Ascending aorta (tissue), 2 donors: ENCODE data around the gene ALDH7A1. TPM values are rescaled to one million over a fixed set of nuclear protein-coding genes. Genes with fewer than 3 reads are reported as not detected.
A peak's percentile ranks its signal among the peaks of the same experiment; 100 is the strongest.
"Not testable (repeated sequence)": the region's sequence is repeated elsewhere in the genome, so short reads cannot be mapped to it uniquely, and the experiment has no call there.

Experiments
- DNase-seq, 2 donors: peaks; one replicate each; pipeline ENCODE4 v3.0.0-alpha.2; 2019; ENCODE audit warnings: low spot score in 2 of 2
- H3K27ac ChIP-seq, 2 donors: fragments of 200-600 bp; sonication (generic); one replicate each; pipeline ENCODE4 v1.5.1; 2016 to 2017; ENCODE audit warnings: mild to moderate bottlenecking in 1 of 2
- H3K27me3 ChIP-seq: fragments of 200-600 bp; sonication (generic); one replicate; pipeline ENCODE4 v1.5.1; 2017
- H3K36me3 ChIP-seq, 2 donors: fragments of 200-600 bp; sonication (generic); one replicate each; pipeline ENCODE4 v1.5.1; 2016
- H3K4me1 ChIP-seq, 2 donors: fragments of 200-600 bp; sonication (generic); one replicate each; pipeline ENCODE4 v1.5.1; 2016 to 2017; ENCODE audit warnings: mild to moderate bottlenecking in 1 of 2
- H3K4me3 ChIP-seq, 2 donors: fragments of 200-600 bp; sonication (generic); one replicate each; pipeline ENCODE4 v1.5.1; 2016 to 2017; ENCODE audit warnings: mild to moderate bottlenecking in 1 of 2
- H3K9me3 ChIP-seq, 2 donors: fragments of 200-600 bp; sonication (generic); one replicate each; pipeline ENCODE4 v1.5.1; 2016
- intact Hi-C: fragments of 100-400 bp; cut with DNase I; formaldehyde crosslinking; loops from one replicate; pipeline ENCODE4 v1.15.1; 2023
- total RNA-seq: library from RNA; depleted of rRNA; stranded (reverse); fragments of >200 nt; gene quantifications from one replicate; pipeline ENCODE4 v1.1.0, GENCODE V29; 2016
- TF ChIP-seq, protein P1 (sequence below), 3 experiments: fragments of 200-600 bp in 2 of 3; fragments of 450-650 bp in 1 of 3; sonication (generic) in 2 of 3; IDR thresholded peaks; one replicate each; pipeline ENCODE4 v1.5.1; 2016 to 2019; ENCODE audit warnings: antibody characterized with exemption in 3 of 3, mild to moderate bottlenecking in 1 of 3, moderate library complexity in 1 of 3

The ALDH7A1 gene
- total RNA-seq, 1 donor from 2014 or later, result 1.4 TPM

DNA sequence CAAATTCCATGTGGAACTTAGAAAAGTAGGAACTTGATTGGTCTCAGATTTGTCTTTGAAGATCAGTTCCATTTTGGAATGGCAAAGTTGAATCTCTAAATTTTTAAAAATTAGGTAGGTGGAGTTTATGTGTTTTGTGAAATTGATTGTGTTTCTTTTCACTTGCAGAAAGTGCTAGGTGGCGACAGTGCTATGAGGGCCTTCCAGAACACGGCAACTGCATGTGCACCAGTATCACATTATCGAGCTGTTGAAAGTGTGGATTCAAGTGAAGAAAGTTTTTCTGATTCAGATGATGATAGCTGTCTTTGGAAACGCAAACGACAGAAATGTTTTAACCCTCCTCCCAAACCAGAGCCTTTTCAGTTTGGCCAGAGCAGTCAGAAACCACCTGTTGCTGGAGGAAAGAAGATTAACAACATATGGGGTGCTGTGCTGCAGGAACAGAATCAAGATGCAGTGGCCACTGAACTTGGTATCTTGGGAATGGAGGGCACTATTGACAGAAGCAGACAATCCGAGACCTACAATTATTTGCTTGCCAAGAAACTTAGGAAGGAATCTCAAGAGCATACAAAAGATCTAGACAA, 8.5 kb upstream of the ALDH7A1 start:
- intact Hi-C loops, result loop anchor here (5.0 kb wide), 1 partner anchor 66 kb away; no protein-coding TSS in a partner anchor
- TF ChIP-seq, protein P1, sequence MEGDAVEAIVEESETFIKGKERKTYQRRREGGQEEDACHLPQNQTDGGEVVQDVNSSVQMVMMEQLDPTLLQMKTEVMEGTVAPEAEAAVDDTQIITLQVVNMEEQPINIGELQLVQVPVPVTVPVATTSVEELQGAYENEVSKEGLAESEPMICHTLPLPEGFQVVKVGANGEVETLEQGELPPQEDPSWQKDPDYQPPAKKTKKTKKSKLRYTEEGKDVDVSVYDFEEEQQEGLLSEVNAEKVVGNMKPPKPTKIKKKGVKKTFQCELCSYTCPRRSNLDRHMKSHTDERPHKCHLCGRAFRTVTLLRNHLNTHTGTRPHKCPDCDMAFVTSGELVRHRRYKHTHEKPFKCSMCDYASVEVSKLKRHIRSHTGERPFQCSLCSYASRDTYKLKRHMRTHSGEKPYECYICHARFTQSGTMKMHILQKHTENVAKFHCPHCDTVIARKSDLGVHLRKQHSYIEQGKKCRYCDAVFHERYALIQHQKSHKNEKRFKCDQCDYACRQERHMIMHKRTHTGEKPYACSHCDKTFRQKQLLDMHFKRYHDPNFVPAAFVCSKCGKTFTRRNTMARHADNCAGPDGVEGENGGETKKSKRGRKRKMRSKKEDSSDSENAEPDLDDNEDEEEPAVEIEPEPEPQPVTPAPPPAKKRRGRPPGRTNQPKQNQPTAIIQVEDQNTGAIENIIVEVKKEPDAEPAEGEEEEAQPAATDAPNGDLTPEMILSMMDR (IDR thresholded peaks at IDR 0.05), result no peak
- Histone ChIP-seq H3K36me3 (peaks cover 21 to 34% of the 10 kb centered on the region in 2 donors), H3K9me3 (no peaks in the 10 kb centered on the region), H3K27me3 (no peaks in the 10 kb centered on the region), H3K4me1 (peaks cover 0 to 15% of the 10 kb centered on the region in 2 donors), H3K4me3 (no peak overlapping the region), H3K27ac (no peak overlapping the region)
- DNase-seq, result no peak

- DNase-seq, result peak; percentile 18 to 85
Observed at GRCh38 chr5:126600631-126601511, 5.9 kb upstream of the ALDH7A1 start, which contains the start of gene PHAX. Gene PHAX (plus strand): TSS chr5:126600947. CDS start chr5:126600963, 16 bp downstream.

DNA sequence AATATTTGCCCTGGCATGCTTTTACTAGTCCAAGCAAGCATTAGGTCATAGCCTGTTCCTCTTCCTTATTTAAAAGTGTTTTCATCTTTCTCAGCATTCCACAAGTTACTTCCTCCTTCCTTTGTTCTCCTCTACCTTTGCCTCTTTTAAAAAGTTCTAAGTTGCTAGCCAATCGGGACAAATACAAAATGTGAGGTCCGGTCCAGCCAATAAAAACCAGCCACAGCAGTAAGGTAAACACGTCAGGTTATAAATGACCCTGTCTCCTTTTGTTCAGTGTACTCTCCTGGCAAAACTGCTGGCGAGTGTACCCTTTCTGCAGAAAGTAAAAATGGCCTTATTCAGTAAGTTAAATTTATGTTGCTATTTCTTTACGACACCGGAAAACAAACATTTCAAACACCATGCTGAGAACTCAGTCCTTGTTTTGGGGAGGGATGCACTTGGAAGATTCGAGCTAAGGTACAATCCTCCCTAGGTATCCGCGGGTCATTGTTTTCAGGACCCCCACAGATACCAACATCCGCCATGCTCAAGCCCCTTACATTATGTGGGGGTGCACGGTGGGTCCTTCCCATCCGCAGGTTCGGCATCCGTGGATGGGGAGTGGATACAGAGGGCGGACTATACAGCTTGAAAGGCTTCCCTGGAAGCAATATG, 5.1 kb upstream of the ALDH7A1 start:
- not testable (repeated sequence) for H3K27me3 ChIP-seq, H3K9me3 ChIP-seq, DNase-seq
- H3K4me3 ChIP-seq, result peak overlapping the region; percentile 76 to 87
- intact Hi-C loops, result loop anchor here (2.0 to 5.0 kb wide), 3 partner anchors 63 to 261 kb away; partner anchors contain the start of gene LMNB1
- peaks cover 13 to 15% of the 10 kb centered on the region in 2 donors for H3K36me3 ChIP-seq
- H3K27ac ChIP-seq, result peak overlapping the region; percentile 75 to 80
- peaks cover 0 to 12% of the 10 kb centered on the region in 2 donors for H3K4me1 ChIP-seq

More at GRCh38 chr5:126600631-126601511, 5.9 kb upstream of the ALDH7A1 start, which contains the start of gene PHAX:
- peak within 1 kb of the TSS; percentile 76 to 87 for H3K4me3 ChIP-seq
- peaks cover 0 to 12% of the 10 kb centered on the region in 2 donors for H3K4me1 ChIP-seq
- intact Hi-C loops, result loop anchor here (2.0 to 5.0 kb wide), 2 partner anchors 64 to 262 kb away; no protein-coding TSS in a partner anchor
- H3K27me3 ChIP-seq, result no peaks in the 10 kb centered on the region
- TF ChIP-seq, protein P1 (IDR thresholded peaks at IDR 0.05), result peak; percentile 46 to 82 (median 74)
- no peaks in the 10 kb centered on the region for H3K9me3 ChIP-seq
- H3K27ac ChIP-seq, result peak within 1 kb of the TSS; percentile 75 to 80
- peaks cover 17 to 20% of the 10 kb centered on the region in 2 donors for H3K36me3 ChIP-seq

GRCh38 chr5:126599499-126599898, 4.5 kb upstream of the ALDH7A1 start:
- H3K4me3 ChIP-seq, result no peak overlapping the region
- no peaks in the 10 kb centered on the region for H3K27me3 ChIP-seq
- H3K27ac ChIP-seq, result no peak overlapping the region
- peaks cover 0 to 12% of the 10 kb centered on the region in 2 donors for H3K4me1 ChIP-seq
- intact Hi-C loops, result loop anchor here (5.0 kb wide), 1 partner anchor 178 kb away; the partner anchor contains the start of gene LMNB1
- H3K9me3 ChIP-seq, result no peaks in the 10 kb centered on the region
- no peak for DNase-seq
- H3K36me3 ChIP-seq, result peaks cover 8 to 10% of the 10 kb centered on the region in 2 donors
- TF ChIP-seq, protein P1 (IDR thresholded peaks at IDR 0.05), result no peak

DNA sequence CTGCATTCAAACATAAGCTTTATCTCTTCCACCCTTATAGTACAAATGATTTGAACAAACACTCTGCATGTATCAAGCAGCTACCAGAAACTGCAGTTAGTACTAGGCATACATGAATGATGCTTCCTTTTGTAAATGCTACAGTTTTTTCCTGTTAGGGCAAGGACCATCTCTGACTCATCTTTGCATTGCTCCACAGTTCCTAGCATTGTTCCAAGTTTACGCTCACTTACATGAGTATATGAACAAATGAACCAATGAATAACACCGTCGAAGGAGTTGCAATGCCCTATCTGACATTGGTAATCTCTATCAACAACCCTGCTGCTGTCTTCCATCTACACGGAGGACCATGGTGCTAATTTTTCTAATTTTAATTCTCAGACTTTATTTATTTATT, 2.1 kb upstream of the ALDH7A1 start:
- Histone ChIP-seq H3K4me1 (peaks cover 4 to 12% of the 10 kb centered on the region in 2 donors), H3K36me3 (peaks cover 0 to under 1% of the 10 kb centered on the region in 2 donors), H3K9me3 (no peaks in the 10 kb centered on the region), H3K27me3 (no peaks in the 10 kb centered on the region), H3K27ac (no peak overlapping the region), H3K4me3 (no peak overlapping the region)
- intact Hi-C loops, result loop anchor here (5.0 kb wide), 1 partner anchor 180 kb away; the partner anchor contains the start of gene LMNB1
- no peak for DNase-seq
- TF ChIP-seq, protein P1 (IDR thresholded peaks at IDR 0.05), result no peak
